DND-41 (cell line): Measurements from ENCODE around the gene TSC22D2.

Experiments used
- EZH2 ChIP-seq: IDR thresholded peaks from 3 replicates; pipeline ENCODE4 v1.6.1; 2012; ENCODE audit warnings: borderline replicate concordance, low read depth, mild to moderate bottlenecking, moderate library complexity, low read length, inconsistent platforms; ENCODE audit not compliant: severe bottlenecking
- TF ChIP-seq, protein P1 (sequence below): IDR thresholded peaks from 2 replicates; pipeline ENCODE4 v1.5.1; 2012; ENCODE audit warnings: borderline replicate concordance, low read length, moderate library complexity, mild to moderate bottlenecking; ENCODE audit not compliant: poor library complexity, severe bottlenecking; ENCODE audit errors: extremely low read depth

- TF ChIP-seq, protein P1, sequence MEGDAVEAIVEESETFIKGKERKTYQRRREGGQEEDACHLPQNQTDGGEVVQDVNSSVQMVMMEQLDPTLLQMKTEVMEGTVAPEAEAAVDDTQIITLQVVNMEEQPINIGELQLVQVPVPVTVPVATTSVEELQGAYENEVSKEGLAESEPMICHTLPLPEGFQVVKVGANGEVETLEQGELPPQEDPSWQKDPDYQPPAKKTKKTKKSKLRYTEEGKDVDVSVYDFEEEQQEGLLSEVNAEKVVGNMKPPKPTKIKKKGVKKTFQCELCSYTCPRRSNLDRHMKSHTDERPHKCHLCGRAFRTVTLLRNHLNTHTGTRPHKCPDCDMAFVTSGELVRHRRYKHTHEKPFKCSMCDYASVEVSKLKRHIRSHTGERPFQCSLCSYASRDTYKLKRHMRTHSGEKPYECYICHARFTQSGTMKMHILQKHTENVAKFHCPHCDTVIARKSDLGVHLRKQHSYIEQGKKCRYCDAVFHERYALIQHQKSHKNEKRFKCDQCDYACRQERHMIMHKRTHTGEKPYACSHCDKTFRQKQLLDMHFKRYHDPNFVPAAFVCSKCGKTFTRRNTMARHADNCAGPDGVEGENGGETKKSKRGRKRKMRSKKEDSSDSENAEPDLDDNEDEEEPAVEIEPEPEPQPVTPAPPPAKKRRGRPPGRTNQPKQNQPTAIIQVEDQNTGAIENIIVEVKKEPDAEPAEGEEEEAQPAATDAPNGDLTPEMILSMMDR, result no peak
- TF ChIP-seq EZH2, result no peak
These were observed 21.9 kb downstream of the TSC22D2 start for GRCh38 chr3:150429767-150430671.
